ENCODE measurements around the gene P2RY2. TPM values are rescaled to one million over a fixed set of nuclear protein-coding genes. Genes with fewer than 3 reads are reported as not detected.

P2RY2 gene
- total RNA-seq, 1 donor from 2014 or later: 6.5 TPM

GRCh38 chr11:73226297-73227006 is 8.4 kb downstream of the P2RY2 start:
- intact Hi-C loops (cut with DNase I): no loop called here
- H3K4me1 ChIP-seq: peaks cover 12% of the 10 kb centered on the region
- no peak for TF ChIP-seq CTCF (IDR thresholded peaks at IDR 0.05)
- no peaks in the 10 kb centered on the region for H3K27me3 ChIP-seq (ENCODE audit: low read depth)
- no peak overlapping the region for H3K27ac ChIP-seq
- H3K4me3 ChIP-seq: no peak overlapping the region
- H3K9me3 ChIP-seq: no peaks in the 10 kb centered on the region
- no peaks in the 10 kb centered on the region for H3K36me3 ChIP-seq
- DNase-seq: peak; percentile 28
- ATAC-seq: no peak

- peak; percentile 86 to 92 for ATAC-seq
- peak; percentile 84 for DNase-seq
- no peak for TF ChIP-seq CTCF (IDR thresholded peaks at IDR 0.05)
Observed at GRCh38 chr11:73227571-73228211, 9.6 kb downstream of the P2RY2 start.

GRCh38 chr11:73228268-73229134 is 10.4 kb downstream of the P2RY2 start:
- no peaks in the 10 kb centered on the region for H3K36me3 ChIP-seq
- no peak for DNase-seq
- H3K9me3 ChIP-seq: no peaks in the 10 kb centered on the region
- no peak for ATAC-seq
- H3K4me1 ChIP-seq: peaks cover 12% of the 10 kb centered on the region
- H3K27ac ChIP-seq: no peak overlapping the region
- H3K27me3 ChIP-seq (ENCODE audit: low read depth): no peaks in the 10 kb centered on the region
- intact Hi-C loops (cut with DNase I): no loop called here
- no peak overlapping the region for H3K4me3 ChIP-seq
- TF ChIP-seq CTCF (IDR thresholded peaks at IDR 0.05): no peak

More at GRCh38 chr11:73227571-73228211, 9.6 kb downstream of the P2RY2 start:
- Histone ChIP-seq H3K27me3 (ENCODE audit: low read depth) (no peaks in the 10 kb centered on the region), H3K4me3 (no peak overlapping the region), H3K4me1 (peaks cover 12% of the 10 kb centered on the region), H3K27ac (no peak overlapping the region), H3K9me3 (no peaks in the 10 kb centered on the region), H3K36me3 (no peaks in the 10 kb centered on the region)
- intact Hi-C loops (cut with DNase I): no loop called here

GRCh38 chr11:73229321-73229895 is 11.3 kb downstream of the P2RY2 start:
- Histone ChIP-seq H3K27ac (no peak overlapping the region), H3K27me3 (ENCODE audit: low read depth) (no peaks in the 10 kb centered on the region), H3K4me3 (no peak overlapping the region), H3K4me1 (peaks cover 12% of the 10 kb centered on the region), H3K36me3 (no peaks in the 10 kb centered on the region), H3K9me3 (no peaks in the 10 kb centered on the region)
- ATAC-seq (no peak), DNase-seq (no peak)
- intact Hi-C loops (cut with DNase I): no loop called here
- TF ChIP-seq CTCF (IDR thresholded peaks at IDR 0.05): no peak

All from lower lobe of right lung (tissue), 2 donors.